Duodenal mucosa (tissue), 2 donors: Measurements from ENCODE around the gene C11orf24.
"Not testable (repeated sequence)": the region's sequence is repeated elsewhere in the genome, so short reads cannot be mapped to it uniquely, and the experiment has no call there.

Source experiments
- H3K27ac ChIP-seq: one replicate; pipeline ENCODE4 v1.7.0; 2013; ENCODE audit warnings: low read depth, low read length
- H3K27me3 ChIP-seq, 2 donors: one replicate each; pipeline ENCODE4 v1.7.0; 2013; ENCODE audit warnings: low read length in 2 of 2, control low read depth in 1 of 2; ENCODE audit not compliant: insufficient read depth in 2 of 2, control insufficient read depth in 1 of 2
- H3K36me3 ChIP-seq, 2 donors: one replicate each; pipeline ENCODE4 v1.7.0; 2013; ENCODE audit warnings: low read length in 2 of 2, control low read depth in 1 of 2; ENCODE audit not compliant: insufficient read depth in 2 of 2, control insufficient read depth in 1 of 2
- H3K4me1 ChIP-seq, 2 donors: one replicate each; pipeline ENCODE4 v1.7.0; 2013; ENCODE audit warnings: low read length in 2 of 2, control low read depth in 1 of 2; ENCODE audit not compliant: insufficient read depth in 2 of 2, control insufficient read depth in 1 of 2
- H3K4me3 ChIP-seq, 2 donors: one replicate each; pipeline ENCODE4 v1.7.0; 2013; ENCODE audit warnings: low read length in 2 of 2, low read depth in 1 of 2
- H3K9ac ChIP-seq, 2 donors: one replicate each; pipeline ENCODE4 v1.7.0; 2013; ENCODE audit warnings: low read length in 2 of 2, low read depth in 1 of 2
- H3K9me3 ChIP-seq, 2 donors: one replicate each; pipeline ENCODE4 v1.7.0; 2013; ENCODE audit warnings: low read length in 2 of 2, control low read depth in 1 of 2; ENCODE audit not compliant: control insufficient read depth in 1 of 2

Gene C11orf24

GRCh38 chr11:68287419-68287818 is 15.6 kb upstream of the C11orf24 start:
- Histone ChIP-seq H3K27me3 (no peaks in the 10 kb centered on the region), H3K4me3 (no peak overlapping the region), H3K36me3 (no peaks in the 10 kb centered on the region), H3K9ac (no peak overlapping the region), H3K9me3 (peaks cover 0 to 5% of the 10 kb centered on the region in 2 donors), H3K4me1 (no peaks in the 10 kb centered on the region), H3K27ac (no peak overlapping the region)

DNA sequence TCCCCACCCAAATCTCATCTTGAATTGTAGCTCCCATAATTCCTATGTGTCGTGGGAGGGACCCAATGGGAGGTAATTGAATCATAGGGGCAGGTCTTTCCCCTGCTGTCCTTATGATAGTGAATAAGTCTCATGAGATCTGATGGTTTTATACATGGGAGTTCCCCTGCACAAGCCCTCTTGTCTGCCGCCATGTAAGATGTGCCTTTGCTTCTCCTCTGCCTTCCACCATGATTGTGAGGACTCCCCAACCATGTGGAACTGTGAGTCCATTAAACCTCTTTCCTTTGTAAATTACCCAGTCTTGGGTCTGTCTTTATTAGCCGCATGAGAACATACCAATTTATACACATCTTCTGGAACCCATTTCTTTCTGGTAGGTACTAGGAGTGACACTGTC is 12.8 kb upstream of the C11orf24 start:
- not testable (repeated sequence) for H3K9me3 ChIP-seq, H3K4me1 ChIP-seq, H3K27ac ChIP-seq, H3K9ac ChIP-seq, H3K4me3 ChIP-seq, H3K36me3 ChIP-seq, H3K27me3 ChIP-seq

GRCh38 chr11:68282861-68283230 is 11.1 kb upstream of the C11orf24 start:
- Histone ChIP-seq H3K9ac (no peak overlapping the region), H3K4me3 (no peak overlapping the region), H3K27me3 (no peaks in the 10 kb centered on the region), H3K4me1 (no peaks in the 10 kb centered on the region), H3K9me3 (no peaks in the 10 kb centered on the region), H3K36me3 (no peaks in the 10 kb centered on the region), H3K27ac (no peak overlapping the region)

GRCh38 chr11:68282141-68282860 is 10.5 kb upstream of the C11orf24 start:
- Histone ChIP-seq H3K27me3 (no peaks in the 10 kb centered on the region), H3K9ac (no peak overlapping the region), H3K9me3 (no peaks in the 10 kb centered on the region), H3K27ac (no peak overlapping the region), H3K4me1 (no peaks in the 10 kb centered on the region), H3K36me3 (no peaks in the 10 kb centered on the region), H3K4me3 (peak overlapping the region in 1 of 2 donors; percentile 17)

GRCh38 chr11:68279676-68280075 is 7.9 kb upstream of the C11orf24 start:
- H3K4me1 ChIP-seq = no peaks in the 10 kb centered on the region
- no peak overlapping the region for H3K4me3 ChIP-seq
- H3K9ac ChIP-seq = no peak overlapping the region
- H3K36me3 ChIP-seq = no peaks in the 10 kb centered on the region
- no peaks in the 10 kb centered on the region for H3K9me3 ChIP-seq
- H3K27me3 ChIP-seq = no peaks in the 10 kb centered on the region
- no peak overlapping the region for H3K27ac ChIP-seq

DNA sequence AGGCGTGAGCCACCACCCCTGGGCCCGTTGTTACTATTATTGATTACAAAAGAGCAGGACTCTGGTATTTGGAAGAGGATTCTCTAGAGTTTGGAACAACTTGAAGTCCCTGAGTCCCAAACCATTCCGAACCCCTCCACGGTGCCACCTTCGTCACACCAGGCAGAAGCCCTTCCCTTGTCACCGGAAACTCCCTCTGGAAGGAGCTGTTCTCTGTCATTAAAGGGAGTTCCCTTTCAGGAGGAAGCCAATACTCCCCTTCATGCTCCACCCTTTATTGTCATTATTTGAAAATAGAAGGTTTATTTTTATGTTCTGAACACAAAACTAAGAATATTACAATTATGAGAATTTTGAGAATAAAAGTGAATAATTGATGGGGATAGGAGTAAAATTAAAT is 5.1 kb upstream of the C11orf24 start:
- Histone ChIP-seq H3K9me3 (no peaks in the 10 kb centered on the region), H3K9ac (no peak overlapping the region), H3K4me1 (peaks cover 4 to 5% of the 10 kb centered on the region in 2 donors), H3K27ac (no peak overlapping the region), H3K27me3 (no peaks in the 10 kb centered on the region), H3K4me3 (no peak overlapping the region), H3K36me3 (no peaks in the 10 kb centered on the region)

- H3K4me3 ChIP-seq = no peak overlapping the region
- H3K27me3 ChIP-seq = no peaks in the 10 kb centered on the region
- no peaks in the 10 kb centered on the region for H3K36me3 ChIP-seq
- H3K27ac ChIP-seq = no peak overlapping the region
- H3K4me1 ChIP-seq = peaks cover 6 to 7% of the 10 kb centered on the region in 2 donors
- no peaks in the 10 kb centered on the region for H3K9me3 ChIP-seq
- no peak overlapping the region for H3K9ac ChIP-seq
These were observed 4.1 kb upstream of the C11orf24 start for GRCh38 chr11:68275721-68276507.

DNA sequence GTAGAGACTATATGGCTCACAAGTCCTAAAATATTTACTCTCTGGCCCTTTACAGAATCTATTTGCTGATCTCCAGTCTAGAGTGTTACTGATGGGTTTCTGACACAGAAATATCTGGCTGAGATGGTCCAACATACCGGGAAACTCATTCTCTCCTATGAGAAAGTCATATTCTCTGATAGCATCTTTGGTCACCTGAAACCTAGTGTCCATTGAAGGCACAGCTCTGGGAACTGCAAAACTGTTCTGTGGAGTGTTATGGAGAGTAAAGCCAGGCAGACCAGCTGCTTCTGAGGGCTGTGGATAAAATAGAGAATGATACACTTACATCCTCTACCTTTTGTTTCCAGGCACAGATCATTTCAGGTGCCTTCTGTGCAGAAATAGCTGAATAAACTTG is 2.5 kb upstream of the C11orf24 start:
- H3K9me3 ChIP-seq = no peaks in the 10 kb centered on the region
- H3K36me3 ChIP-seq = peaks cover 0 to 7% of the 10 kb centered on the region in 2 donors
- H3K9ac ChIP-seq = no peak overlapping the region
- H3K4me1 ChIP-seq = peaks cover 22 to 23% of the 10 kb centered on the region in 2 donors
- H3K27me3 ChIP-seq = no peaks in the 10 kb centered on the region
- no peak overlapping the region for H3K4me3 ChIP-seq
- H3K27ac ChIP-seq = no peak overlapping the region

- no peak overlapping the region for H3K27ac ChIP-seq
- H3K9me3 ChIP-seq = no peaks in the 10 kb centered on the region
- H3K27me3 ChIP-seq = no peaks in the 10 kb centered on the region
- peaks cover under 1 to 7% of the 10 kb centered on the region in 2 donors for H3K36me3 ChIP-seq
- peaks cover 25 to 32% of the 10 kb centered on the region in 2 donors for H3K4me1 ChIP-seq
- H3K9ac ChIP-seq = peak overlapping the region in 1 of 2 donors; percentile 13
- peak overlapping the region; percentile 37 to 89 for H3K4me3 ChIP-seq
These were observed 1.4 kb upstream of the C11orf24 start for GRCh38 chr11:68273026-68273738.
